Neuron (in vitro differentiated cells): ENCODE results near the gene CDYL2.

ENCODE experiments used
- H2AFZ ChIP-seq: one replicate; pipeline ENCODE4 v1.6.1; 2013; ENCODE audit warnings: low read depth, mild to moderate bottlenecking, inconsistent platforms, low read length, moderate library complexity
- H3K27me3 ChIP-seq: one replicate; pipeline ENCODE4 v1.6.1; 2013; ENCODE audit warnings: low read length; ENCODE audit not compliant: insufficient read depth
- H3K36me3 ChIP-seq: one replicate; pipeline ENCODE4 v1.6.1; 2013; ENCODE audit warnings: low read length; ENCODE audit not compliant: insufficient read depth
- H3K4me1 ChIP-seq: one replicate; pipeline ENCODE4 v1.6.1; 2013; ENCODE audit warnings: low read length; ENCODE audit not compliant: insufficient read depth
- H3K4me3 ChIP-seq: 2 replicates; pipeline ENCODE4 v1.5.1; 2013; ENCODE audit warnings: mild to moderate bottlenecking, low read length, moderate library complexity
- H3K9me3 ChIP-seq: one replicate; pipeline ENCODE4 v1.6.1; 2013; ENCODE audit warnings: low read length

The CDYL2 gene

GRCh38 chr16:80639636-80640035, 164.8 kb downstream of the CDYL2 start:
- Histone ChIP-seq H3K4me3 (no peak overlapping the region), H3K27me3 (no peaks in the 10 kb centered on the region), H3K4me1 (no peaks in the 10 kb centered on the region), H2AFZ (no peak overlapping the region), H3K36me3 (no peaks in the 10 kb centered on the region), H3K9me3 (no peaks in the 10 kb centered on the region)

- H2AFZ ChIP-seq: no peak overlapping the region
- no peaks in the 10 kb centered on the region for H3K27me3 ChIP-seq
- H3K4me1 ChIP-seq: no peaks in the 10 kb centered on the region
- H3K36me3 ChIP-seq: no peaks in the 10 kb centered on the region
- H3K4me3 ChIP-seq: no peak overlapping the region
- no peaks in the 10 kb centered on the region for H3K9me3 ChIP-seq
These were observed 166.8 kb downstream of the CDYL2 start for GRCh38 chr16:80637621-80638020.

GRCh38 chr16:80631581-80631980, 172.8 kb downstream of the CDYL2 start:
- H3K4me3 ChIP-seq: no peak overlapping the region
- no peak overlapping the region for H2AFZ ChIP-seq
- H3K9me3 ChIP-seq: no peaks in the 10 kb centered on the region
- H3K4me1 ChIP-seq: no peaks in the 10 kb centered on the region
- no peaks in the 10 kb centered on the region for H3K27me3 ChIP-seq
- no peaks in the 10 kb centered on the region for H3K36me3 ChIP-seq

GRCh38 chr16:80628254-80628653, 176.1 kb downstream of the CDYL2 start:
- Histone ChIP-seq H3K4me1 (no peaks in the 10 kb centered on the region), H2AFZ (no peak overlapping the region), H3K27me3 (no peaks in the 10 kb centered on the region), H3K36me3 (no peaks in the 10 kb centered on the region), H3K4me3 (no peak overlapping the region), H3K9me3 (no peaks in the 10 kb centered on the region)

GRCh38 chr16:80627108-80627507, 177.3 kb downstream of the CDYL2 start:
- Histone ChIP-seq H3K36me3 (no peaks in the 10 kb centered on the region), H3K4me3 (no peak overlapping the region), H3K9me3 (no peaks in the 10 kb centered on the region), H3K4me1 (no peaks in the 10 kb centered on the region), H2AFZ (no peak overlapping the region), H3K27me3 (no peaks in the 10 kb centered on the region)

- Histone ChIP-seq H3K9me3 (no peaks in the 10 kb centered on the region), H3K4me1 (no peaks in the 10 kb centered on the region), H3K27me3 (no peaks in the 10 kb centered on the region), H3K4me3 (no peak overlapping the region), H2AFZ (no peak overlapping the region), H3K36me3 (no peaks in the 10 kb centered on the region)
These were observed 181.0 kb downstream of the CDYL2 start for GRCh38 chr16:80623376-80623775.

GRCh38 chr16:80622007-80622406, 182.4 kb downstream of the CDYL2 start:
- Histone ChIP-seq H3K4me3 (no peak overlapping the region), H3K9me3 (no peaks in the 10 kb centered on the region), H3K4me1 (no peaks in the 10 kb centered on the region), H3K27me3 (no peaks in the 10 kb centered on the region), H3K36me3 (no peaks in the 10 kb centered on the region), H2AFZ (no peak overlapping the region)

GRCh38 chr16:80620736-80621605, 183.4 kb downstream of the CDYL2 start:
- no peaks in the 10 kb centered on the region for H3K4me1 ChIP-seq
- H2AFZ ChIP-seq: no peak overlapping the region
- H3K27me3 ChIP-seq: no peaks in the 10 kb centered on the region
- no peaks in the 10 kb centered on the region for H3K36me3 ChIP-seq
- H3K4me3 ChIP-seq: no peak overlapping the region
- H3K9me3 ChIP-seq: no peaks in the 10 kb centered on the region

GRCh38 chr16:80619824-80620223, 184.6 kb downstream of the CDYL2 start:
- no peaks in the 10 kb centered on the region for H3K27me3 ChIP-seq
- no peaks in the 10 kb centered on the region for H3K9me3 ChIP-seq
- no peak overlapping the region for H3K4me3 ChIP-seq
- H2AFZ ChIP-seq: no peak overlapping the region
- no peaks in the 10 kb centered on the region for H3K36me3 ChIP-seq
- H3K4me1 ChIP-seq: no peaks in the 10 kb centered on the region

GRCh38 chr16:80618862-80619648, 185.3 kb downstream of the CDYL2 start:
- H3K27me3 ChIP-seq: no peaks in the 10 kb centered on the region
- no peaks in the 10 kb centered on the region for H3K9me3 ChIP-seq
- H2AFZ ChIP-seq: no peak overlapping the region
- no peaks in the 10 kb centered on the region for H3K4me1 ChIP-seq
- H3K36me3 ChIP-seq: no peaks in the 10 kb centered on the region
- H3K4me3 ChIP-seq: no peak overlapping the region

GRCh38 chr16:80616362-80616761, 188.0 kb downstream of the CDYL2 start:
- H2AFZ ChIP-seq: no peak overlapping the region
- H3K4me1 ChIP-seq: no peaks in the 10 kb centered on the region
- H3K9me3 ChIP-seq: no peaks in the 10 kb centered on the region
- no peaks in the 10 kb centered on the region for H3K36me3 ChIP-seq
- H3K27me3 ChIP-seq: no peaks in the 10 kb centered on the region
- H3K4me3 ChIP-seq: no peak overlapping the region

- Histone ChIP-seq H3K9me3 (no peaks in the 10 kb centered on the region), H2AFZ (no peak overlapping the region), H3K4me1 (no peaks in the 10 kb centered on the region), H3K36me3 (no peaks in the 10 kb centered on the region), H3K27me3 (no peaks in the 10 kb centered on the region), H3K4me3 (no peak overlapping the region)
These were observed 188.7 kb downstream of the CDYL2 start for GRCh38 chr16:80615735-80616134.

GRCh38 chr16:80614908-80615671, 189.3 kb downstream of the CDYL2 start:
- no peaks in the 10 kb centered on the region for H3K36me3 ChIP-seq
- no peaks in the 10 kb centered on the region for H3K4me1 ChIP-seq

More at GRCh38 chr16:80614908-80615671, 189.3 kb downstream of the CDYL2 start:
- no peaks in the 10 kb centered on the region for H3K9me3 ChIP-seq
- no peak overlapping the region for H2AFZ ChIP-seq
- H3K4me3 ChIP-seq: no peak overlapping the region
- no peaks in the 10 kb centered on the region for H3K27me3 ChIP-seq
